ACHN (cell line): Measurements from ENCODE around the gene DNAJC9.

Experiments used
- DNase-seq: peaks from one replicate; pipeline ENCODE4 v3.0.0-alpha.2; 2015
- in situ Hi-C: cut with HindIII; loops from 2 replicates; pipeline ENCODE4 v1.10.0; 2017; ENCODE audit warnings: low sequenced_read_pairs, low pct_ligation_motif_present, low pct_unique_long_range_greater_than_20kb

DNAJC9 gene

GRCh38 chr10:73246322-73246645 is 771 bp downstream of the DNAJC9 start:
- in situ Hi-C loops: no loop called here
- no peak for DNase-seq

- no peak for DNase-seq
- in situ Hi-C loops: no loop called here
Measured at GRCh38 chr10:73244866-73245477, 2.1 kb downstream of the DNAJC9 start.

DNA sequence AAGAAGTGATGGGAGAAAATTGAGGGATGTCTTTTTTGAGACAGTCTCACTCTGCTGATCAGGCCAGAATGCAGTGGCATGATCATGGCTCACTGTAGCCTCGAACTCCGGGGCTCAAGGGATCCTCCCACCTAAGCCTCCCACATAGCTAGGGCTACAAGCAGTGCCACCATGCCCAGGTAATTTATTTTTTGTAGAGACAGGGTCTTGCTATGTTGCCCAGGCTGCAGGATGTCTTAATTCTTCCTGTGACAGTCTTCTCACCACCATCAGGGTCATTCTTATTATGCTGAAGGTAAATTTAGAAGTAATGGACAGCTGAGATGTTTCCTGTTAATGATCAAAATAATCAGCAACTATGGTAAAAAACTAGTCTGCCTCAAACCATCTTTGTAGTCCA is 7.1 kb downstream of the DNAJC9 start:
- in situ Hi-C loops: no loop called here
- DNase-seq: no peak

- in situ Hi-C loops: no loop called here
- no peak for DNase-seq
Measured at GRCh38 chr10:73238990-73239566, 8.0 kb downstream of the DNAJC9 start.

DNA sequence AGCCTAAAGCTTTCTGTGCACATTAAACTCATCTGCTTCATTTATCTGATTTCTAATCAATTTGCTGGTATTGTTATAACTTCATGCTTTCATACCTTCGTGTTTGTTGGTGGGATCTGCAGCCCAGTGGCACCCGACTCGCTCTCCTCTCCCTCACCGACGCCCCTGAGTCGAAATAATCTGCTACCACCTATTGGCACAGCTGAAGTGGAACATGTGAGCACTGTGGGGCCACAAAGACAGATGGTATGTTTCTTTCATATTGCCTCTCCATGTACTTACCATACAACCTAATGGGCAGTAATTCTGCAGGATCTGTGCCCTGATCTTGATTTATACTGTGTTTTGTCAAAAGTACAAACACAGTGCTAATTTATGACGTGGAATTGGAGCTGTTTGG is 12.4 kb downstream of the DNAJC9 start:
- DNase-seq: no peak
- in situ Hi-C loops: no loop called here

DNA sequence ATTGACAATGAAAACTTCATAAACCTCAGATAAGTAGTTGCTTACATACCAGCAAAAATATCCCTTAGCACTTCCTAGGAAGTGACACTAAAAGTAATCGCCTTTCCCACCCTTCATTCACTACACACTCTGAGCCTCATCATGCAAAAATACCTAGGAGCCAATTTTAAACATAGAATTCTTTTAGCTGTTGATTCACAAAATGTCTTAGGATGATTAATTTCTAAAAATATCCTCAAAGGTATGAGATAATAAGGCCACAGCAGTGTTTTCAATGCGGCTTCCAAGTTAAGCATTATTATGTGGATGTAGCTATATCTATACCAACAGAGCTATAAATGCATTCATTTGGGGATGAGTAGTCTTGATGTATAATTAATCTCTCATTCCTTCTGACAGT is 13.2 kb downstream of the DNAJC9 start:
- in situ Hi-C loops: no loop called here
- DNase-seq: no peak

GRCh38 chr10:73232887-73233286 is 14.2 kb downstream of the DNAJC9 start:
- in situ Hi-C loops: no loop called here
- DNase-seq: peak; percentile 22

DNA sequence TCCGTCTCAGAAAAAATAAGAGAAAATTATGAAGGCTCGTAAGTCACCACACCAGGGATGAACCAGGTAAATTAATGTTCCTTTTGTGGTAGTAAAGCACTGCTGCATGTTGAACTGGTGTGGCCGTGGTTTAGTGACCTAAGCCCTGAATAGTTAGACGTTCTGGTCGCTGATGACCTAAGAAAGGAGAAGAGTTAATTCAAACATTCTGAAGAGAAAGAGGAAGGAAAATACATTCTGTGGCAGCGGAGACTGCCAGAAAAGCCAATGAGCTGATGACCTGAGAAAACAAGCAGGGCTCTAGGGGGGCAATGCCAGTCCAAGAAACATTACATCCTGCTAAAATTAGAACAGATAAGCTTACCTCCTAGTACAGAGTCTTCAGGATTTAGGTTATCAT is 17.5 kb downstream of the DNAJC9 start:
- in situ Hi-C loops: no loop called here
- DNase-seq: no peak

DNA sequence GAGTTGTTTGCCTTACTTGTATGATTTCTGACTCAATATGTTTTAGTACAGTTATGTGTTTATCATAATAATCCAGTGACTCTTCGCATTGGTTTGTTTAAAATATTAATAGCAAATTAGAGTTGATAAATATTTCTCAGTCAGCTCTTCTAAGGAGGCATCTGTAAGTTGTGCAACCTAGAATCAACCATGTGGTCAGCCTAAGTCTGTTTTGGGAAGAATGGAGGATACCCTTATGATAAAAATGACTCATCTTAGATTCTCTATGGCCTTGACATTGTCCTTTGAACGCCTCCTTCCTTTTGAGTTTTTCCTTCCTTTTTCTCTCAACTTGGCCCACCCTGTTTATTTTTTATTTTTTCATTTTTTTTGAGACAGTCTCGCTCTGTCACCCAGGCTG is 18.8 kb downstream of the DNAJC9 start:
- DNase-seq: no peak
- in situ Hi-C loops: no loop called here

- DNase-seq: no peak
- in situ Hi-C loops: no loop called here
Measured at GRCh38 chr10:73226663-73227062, 20.4 kb downstream of the DNAJC9 start.

GRCh38 chr10:73225518-73225917 is 21.5 kb downstream of the DNAJC9 start:
- no peak for DNase-seq

DNA sequence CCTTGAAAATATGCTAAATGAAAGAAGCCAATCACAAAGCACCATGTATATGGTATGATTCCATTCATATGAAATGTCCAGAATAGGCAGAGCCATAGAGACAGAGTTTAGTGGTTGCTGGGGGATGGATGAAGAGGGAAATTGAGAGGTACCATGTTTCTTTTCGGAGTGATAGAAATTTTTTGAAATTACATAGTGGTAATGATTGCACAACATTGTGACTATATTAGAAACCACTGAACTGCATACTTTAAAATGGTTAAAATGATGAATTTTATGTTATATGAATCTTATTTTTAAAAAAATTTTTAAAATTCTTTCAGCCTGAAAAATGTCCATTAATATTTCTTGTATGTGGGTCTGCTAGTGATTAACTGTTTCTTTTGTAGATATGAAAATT is 26.1 kb downstream of the DNAJC9 start:
- in situ Hi-C loops: no loop called here
- no peak for DNase-seq

More at GRCh38 chr10:73225518-73225917, 21.5 kb downstream of the DNAJC9 start:
- in situ Hi-C loops: no loop called here

GRCh38 chr10:73219384-73219783 is 27.7 kb downstream of the DNAJC9 start:
- no peak for DNase-seq
- in situ Hi-C loops: no loop called here

GRCh38 chr10:73218431-73219191 is 28.4 kb downstream of the DNAJC9 start:
- DNase-seq: peak; percentile 54

DNA sequence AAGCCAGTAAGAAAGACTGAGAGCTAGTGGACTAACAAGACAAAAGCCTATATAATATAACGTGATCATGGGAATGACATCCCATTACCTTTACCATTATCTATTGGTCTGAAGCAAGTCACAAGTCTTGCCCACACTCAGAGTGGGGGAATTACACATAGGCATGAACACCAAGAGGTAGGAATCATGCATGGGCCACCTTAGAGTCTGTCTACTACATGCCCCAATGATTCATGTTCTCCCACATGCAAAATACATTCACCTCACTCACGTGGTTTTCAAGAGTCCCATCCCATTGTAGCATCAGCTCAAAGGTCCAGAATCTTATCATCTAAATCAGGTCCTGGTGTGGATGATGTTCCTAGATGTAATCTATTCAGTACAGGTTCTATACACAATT is 29.4 kb downstream of the DNAJC9 start:
- in situ Hi-C loops: no loop called here
- no peak for DNase-seq

More at GRCh38 chr10:73218431-73219191, 28.4 kb downstream of the DNAJC9 start:
- in situ Hi-C loops: no loop called here

DNA sequence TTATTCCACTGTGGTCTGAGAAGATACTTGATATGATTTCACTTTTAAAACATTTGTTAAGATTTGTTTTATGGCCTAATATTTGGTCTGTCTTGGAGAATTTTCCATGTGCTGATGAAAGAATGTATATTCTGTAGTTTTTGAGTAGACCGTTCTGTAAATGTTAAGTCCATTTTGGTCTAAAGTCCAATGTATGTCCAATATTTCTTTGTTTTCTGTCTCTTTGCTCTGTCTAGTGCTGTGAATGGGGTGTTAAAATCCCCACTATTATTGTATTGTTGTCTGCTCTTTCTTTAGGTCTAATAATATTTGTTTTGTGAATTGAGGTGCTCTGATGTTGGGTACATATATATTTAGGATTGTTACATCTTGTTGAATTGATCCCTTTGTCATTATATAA is 31.3 kb downstream of the DNAJC9 start:
- no peak for DNase-seq
- in situ Hi-C loops: no loop called here

GRCh38 chr10:73211106-73211811 is 35.8 kb downstream of the DNAJC9 start:
- no peak for DNase-seq
- in situ Hi-C loops: no loop called here

GRCh38 chr10:73210395-73211105 is 36.5 kb downstream of the DNAJC9 start:
- DNase-seq: no peak
- in situ Hi-C loops: no loop called here

DNA sequence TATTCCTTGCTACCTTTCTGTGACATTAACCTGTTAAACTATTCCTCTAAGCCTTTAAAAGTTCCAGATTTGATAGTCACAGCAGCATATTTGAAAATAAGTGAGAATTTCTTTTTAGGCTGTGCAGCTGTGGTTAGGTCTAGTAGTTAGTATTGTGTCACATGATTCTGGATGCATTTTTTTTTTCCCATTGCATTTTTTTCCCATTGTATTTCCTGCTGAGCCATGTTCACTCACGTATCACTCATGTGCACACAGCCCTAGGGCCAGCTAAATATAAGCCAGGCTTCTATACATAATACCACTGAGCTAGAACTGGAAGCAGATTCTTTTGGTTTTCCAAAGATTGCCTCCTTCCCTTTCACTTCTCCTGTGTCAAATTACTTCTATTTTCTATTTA is 37.4 kb downstream of the DNAJC9 start:
- peak; percentile 62 for DNase-seq

More for the DNA sequence above, 37.4 kb downstream of the DNAJC9 start:
- in situ Hi-C loops: no loop called here
